BE2C (cell line): ENCODE results near the gene C10orf62. TPM values are rescaled to one million over a fixed set of nuclear protein-coding genes. Genes with fewer than 3 reads are reported as not detected.

ENCODE experiments used
- DNase-seq: peaks from one replicate; pipeline ENCODE4 v3.0.0-alpha.2; 2020
- H3K27me3 ChIP-seq: fragments of 250-450 bp; sonication (Bioruptor Pico); 2 replicates; pipeline ENCODE4 v1.5.1; 2020; ENCODE audit warnings: mild to moderate bottlenecking
- H3K36me3 ChIP-seq: fragments of 250-450 bp; sonication (Bioruptor Pico); 2 replicates; pipeline ENCODE4 v1.5.1; 2020; ENCODE audit warnings: mild to moderate bottlenecking
- H3K4me1 ChIP-seq: fragments of 250-450 bp; sonication (Bioruptor Pico); 2 replicates; pipeline ENCODE4 v1.5.1; 2020
- H3K4me3 ChIP-seq: 2 replicates; pipeline ENCODE4 v1.5.1; 2011; ENCODE audit warnings: low read depth, low read length
- H3K9me3 ChIP-seq: fragments of 250-450 bp; sonication (Bioruptor Pico); 2 replicates; pipeline ENCODE4 v1.5.1; 2020
- polyA plus RNA-seq: library from polyadenylated mRNA; unstranded; fragments of >200 nt; gene quantifications from one replicate; pipeline ENCODE4 v1.2.1, GENCODE V29; 2012; ENCODE audit warnings: low read depth, missing spikeins; ENCODE audit not compliant: insufficient read length, insufficient read depth
- TF ChIP-seq, protein P1 (sequence below): IDR thresholded peaks from 2 replicates; pipeline ENCODE4 v1.5.1; 2012; ENCODE audit warnings: mild to moderate bottlenecking, low read depth, low read length

C10orf62 gene, protein sequence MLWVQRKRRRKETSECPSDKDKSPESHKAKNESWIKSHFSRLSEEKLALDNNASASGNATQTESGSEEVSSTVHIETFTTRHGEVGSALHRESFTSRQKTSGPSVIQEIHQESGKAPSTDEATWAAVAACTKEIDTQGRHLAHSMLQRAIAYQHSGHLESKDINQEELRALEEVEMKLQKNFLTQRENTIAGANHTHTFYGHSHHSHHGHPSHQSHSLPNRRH
- polyA plus RNA-seq = not detected

DNA sequence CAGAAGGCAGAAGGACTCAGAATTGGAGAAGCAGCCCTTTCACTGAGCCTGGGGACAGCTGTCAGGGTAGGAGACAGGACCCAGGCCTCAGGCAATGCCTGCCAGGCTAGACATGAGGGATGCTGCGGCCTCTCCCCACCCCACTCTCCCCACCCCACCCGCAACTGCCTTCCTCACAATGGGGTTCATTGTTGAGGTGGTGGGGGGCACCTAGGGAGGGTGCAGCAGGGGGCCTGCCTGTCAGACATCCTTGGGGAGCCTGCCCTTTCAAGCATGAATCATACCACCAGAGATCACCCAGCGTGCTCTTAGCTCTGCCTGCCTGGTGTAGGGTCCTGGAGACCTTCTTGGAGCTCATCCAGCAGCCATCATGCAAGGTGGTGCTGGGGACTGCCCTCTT, at the start of gene C10orf62:
TSS of gene C10orf62 (plus strand) at position 243 of the 400 bp plus-strand sequence. CDS start 177 bp downstream, outside the sequence.
- Histone ChIP-seq H3K4me1 (peaks cover 11% of the 10 kb centered on the region; the same call in 1 of the 2 replicates), H3K36me3 (no peaks in the 10 kb centered on the region), H3K9me3 (no peaks in the 10 kb centered on the region), H3K27me3 (no peaks in the 10 kb centered on the region), H3K4me3 (no peak within 1 kb of the TSS)
- TF ChIP-seq, protein P1, sequence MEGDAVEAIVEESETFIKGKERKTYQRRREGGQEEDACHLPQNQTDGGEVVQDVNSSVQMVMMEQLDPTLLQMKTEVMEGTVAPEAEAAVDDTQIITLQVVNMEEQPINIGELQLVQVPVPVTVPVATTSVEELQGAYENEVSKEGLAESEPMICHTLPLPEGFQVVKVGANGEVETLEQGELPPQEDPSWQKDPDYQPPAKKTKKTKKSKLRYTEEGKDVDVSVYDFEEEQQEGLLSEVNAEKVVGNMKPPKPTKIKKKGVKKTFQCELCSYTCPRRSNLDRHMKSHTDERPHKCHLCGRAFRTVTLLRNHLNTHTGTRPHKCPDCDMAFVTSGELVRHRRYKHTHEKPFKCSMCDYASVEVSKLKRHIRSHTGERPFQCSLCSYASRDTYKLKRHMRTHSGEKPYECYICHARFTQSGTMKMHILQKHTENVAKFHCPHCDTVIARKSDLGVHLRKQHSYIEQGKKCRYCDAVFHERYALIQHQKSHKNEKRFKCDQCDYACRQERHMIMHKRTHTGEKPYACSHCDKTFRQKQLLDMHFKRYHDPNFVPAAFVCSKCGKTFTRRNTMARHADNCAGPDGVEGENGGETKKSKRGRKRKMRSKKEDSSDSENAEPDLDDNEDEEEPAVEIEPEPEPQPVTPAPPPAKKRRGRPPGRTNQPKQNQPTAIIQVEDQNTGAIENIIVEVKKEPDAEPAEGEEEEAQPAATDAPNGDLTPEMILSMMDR = no peak
- no peak for DNase-seq

DNA sequence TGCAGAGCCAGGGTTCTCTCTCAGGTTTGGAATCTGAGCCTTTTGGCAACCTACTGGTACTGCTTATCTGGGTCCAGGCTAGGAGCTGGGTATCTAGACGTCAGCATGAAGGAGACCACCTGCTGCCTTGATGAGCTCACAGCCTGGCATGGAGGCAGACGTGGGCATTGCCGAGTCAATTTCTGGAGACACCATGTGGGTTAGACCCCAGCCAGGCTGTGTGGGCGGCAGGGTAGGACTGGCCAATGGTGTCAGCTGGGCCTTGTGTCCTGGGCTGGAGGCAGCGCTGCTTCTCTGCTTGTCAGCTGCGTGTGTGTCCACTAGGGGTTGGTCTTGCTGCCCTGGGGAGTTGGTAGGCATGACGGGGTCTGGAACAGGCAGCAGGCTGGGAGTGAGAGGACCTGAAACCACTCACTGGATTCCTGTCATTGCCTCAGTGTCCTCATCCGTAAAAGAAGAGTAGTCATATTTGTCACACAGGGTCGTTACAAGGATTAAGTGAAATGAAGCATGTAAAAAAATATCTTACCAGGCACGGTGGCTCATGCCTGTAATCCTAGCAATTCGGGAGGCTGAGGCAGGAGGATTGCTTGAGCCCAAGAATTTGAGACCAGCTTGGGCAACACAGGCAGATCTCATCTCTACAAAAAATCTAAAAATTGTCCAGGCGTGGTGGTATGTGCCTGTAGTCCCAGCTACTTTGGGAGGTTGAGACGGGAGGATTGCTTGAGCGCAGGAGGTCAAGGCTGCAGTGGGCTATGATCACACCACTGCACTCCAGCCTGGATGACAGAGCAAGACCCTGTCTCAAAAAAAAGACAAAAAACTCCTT, 48.6 kb upstream of the C10orf62 start:
- TF ChIP-seq, protein P1 = no peak
- Histone ChIP-seq H3K9me3 (no peaks in the 10 kb centered on the region), H3K4me3 (no peak overlapping the region), H3K4me1 (peaks cover 23% of the 10 kb centered on the region), H3K36me3 (no peaks in the 10 kb centered on the region), H3K27me3 (no peaks in the 10 kb centered on the region)
- DNase-seq = no peak

DNA sequence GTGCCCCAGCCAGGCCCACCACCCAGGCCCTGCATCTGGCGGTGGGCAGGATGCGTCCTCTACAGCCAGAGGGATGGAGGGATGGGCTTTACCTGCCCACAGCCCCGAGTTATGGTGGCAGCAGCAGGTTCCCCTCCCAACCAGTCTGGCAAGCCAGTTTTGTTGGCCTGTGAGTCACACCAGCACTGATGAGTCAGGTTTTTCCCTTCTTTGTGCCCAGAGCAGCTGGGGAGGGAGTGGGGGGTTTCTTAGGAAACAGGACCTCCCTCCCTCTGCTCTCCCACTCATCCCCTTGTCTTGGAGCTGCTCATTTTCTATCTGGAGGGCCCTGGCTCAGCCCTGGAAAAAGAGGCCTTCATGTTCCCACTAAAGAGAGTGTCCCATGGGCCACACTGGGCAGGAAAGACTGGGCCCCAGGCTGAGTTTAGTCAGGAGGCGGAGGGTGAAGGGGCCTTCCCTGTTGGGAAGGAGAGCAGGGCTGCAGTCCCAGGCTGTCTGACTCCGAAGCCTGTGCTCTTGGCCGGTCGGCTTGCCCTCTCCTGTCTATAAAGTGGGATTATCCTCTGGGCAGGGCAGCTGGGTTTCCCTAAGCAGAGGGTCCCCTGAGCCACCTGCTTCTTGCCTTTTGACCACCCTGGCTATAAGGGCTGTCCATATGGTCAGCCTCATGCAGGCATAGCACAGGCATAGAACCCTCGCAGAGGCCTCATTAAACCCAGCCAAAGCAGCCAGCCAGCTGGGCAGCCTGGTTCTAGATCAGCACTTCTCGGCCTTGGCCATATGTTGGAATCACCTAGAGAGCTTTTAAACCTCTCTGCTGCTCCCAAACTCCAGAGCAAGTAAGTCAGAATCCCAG, 47.1 kb upstream of the C10orf62 start:
- no peaks in the 10 kb centered on the region for H3K36me3 ChIP-seq
- peaks cover 23% of the 10 kb centered on the region for H3K4me1 ChIP-seq
- TF ChIP-seq, protein P1 = no peak
- no peak overlapping the region for H3K4me3 ChIP-seq
- DNase-seq = peak; percentile 51
- no peaks in the 10 kb centered on the region for H3K9me3 ChIP-seq
- H3K27me3 ChIP-seq = no peaks in the 10 kb centered on the region

DNA sequence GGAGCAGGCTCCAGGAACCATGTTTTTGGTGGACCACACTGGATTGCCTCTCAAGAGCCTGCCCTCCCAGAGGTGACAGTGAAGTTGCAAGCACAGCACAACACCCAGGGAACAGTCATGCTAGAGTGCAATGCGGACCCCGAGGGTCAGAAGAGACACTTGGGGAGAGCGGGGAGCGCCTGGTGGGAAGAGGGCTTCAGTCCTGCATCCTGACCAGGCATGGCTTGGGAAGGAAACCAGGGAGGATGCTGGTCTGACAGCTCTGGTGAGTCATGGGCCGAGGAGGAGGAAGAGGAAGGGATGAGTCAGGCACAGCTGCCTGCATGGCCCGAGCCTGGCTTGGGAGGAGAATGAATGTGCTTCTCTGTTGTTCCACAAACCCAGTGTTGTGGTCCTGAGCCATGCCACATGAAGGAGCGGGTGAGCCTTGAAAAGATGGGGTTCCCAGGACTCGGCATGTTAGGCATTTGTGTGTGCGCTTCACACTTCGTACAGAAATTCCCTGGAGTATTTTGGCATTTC, 46.4 kb upstream of the C10orf62 start:
- Histone ChIP-seq H3K4me1 (peaks cover 23% of the 10 kb centered on the region), H3K36me3 (no peaks in the 10 kb centered on the region), H3K9me3 (no peaks in the 10 kb centered on the region), H3K27me3 (no peaks in the 10 kb centered on the region), H3K4me3 (no peak overlapping the region)
- TF ChIP-seq, protein P1 = no peak
- DNase-seq = peak; percentile 66

DNA sequence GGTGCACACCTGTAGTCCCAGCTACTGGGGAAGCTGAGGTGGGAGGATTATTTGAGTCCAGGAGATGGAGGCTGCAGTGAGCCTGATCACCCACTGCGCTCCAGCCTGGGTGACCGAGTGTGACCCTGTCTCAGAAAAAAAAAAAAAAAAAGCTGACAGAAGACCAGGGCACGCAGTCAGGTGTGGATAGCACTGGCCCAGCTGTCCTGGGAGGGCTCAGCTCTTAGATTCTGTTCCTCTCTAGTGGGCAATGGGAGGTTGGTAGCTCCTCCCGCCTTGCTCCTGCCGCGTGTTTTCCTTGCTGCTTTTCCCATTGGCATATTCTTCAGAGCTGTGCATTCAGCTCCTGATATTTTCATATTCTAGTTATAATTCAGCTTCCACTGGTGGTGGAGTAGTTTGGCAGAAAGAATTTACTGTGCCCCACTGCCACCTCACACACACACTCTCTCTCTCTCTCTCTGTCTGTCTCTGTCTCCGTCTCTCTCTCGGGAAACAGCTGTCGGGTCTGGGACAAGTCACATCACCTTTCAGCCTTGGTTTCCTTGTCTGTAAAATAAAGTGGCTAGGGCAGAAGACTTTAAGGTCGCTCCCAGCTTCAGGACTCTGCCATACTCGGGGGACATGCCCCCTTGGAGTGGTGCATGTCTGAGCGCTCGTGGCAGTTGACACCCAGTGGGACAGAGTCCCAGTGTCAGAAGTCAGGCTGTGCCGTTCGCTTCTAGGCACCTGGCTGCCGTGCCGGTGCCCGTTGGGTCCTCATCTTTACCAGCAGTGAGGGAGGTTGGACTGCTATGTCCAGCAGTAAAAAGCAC, 42.9 kb upstream of the C10orf62 start:
- Histone ChIP-seq H3K9me3 (no peaks in the 10 kb centered on the region), H3K27me3 (no peaks in the 10 kb centered on the region), H3K36me3 (no peaks in the 10 kb centered on the region), H3K4me1 (peaks cover 24% of the 10 kb centered on the region), H3K4me3 (no peak overlapping the region)
- no peak for DNase-seq
- TF ChIP-seq, protein P1 = no peak
